Stimulated activated naive CD8-positive, alpha-beta T cell treated with anti-CD3 and anti-CD28 coated beads, Interleukin-15, Interleukin-2, amounts not matched to agents 100 U/mL and 50 U/mL, for 24 hours (primary cell): ENCODE data around the gene TFF2.
A peak's percentile ranks its signal among the peaks of the same experiment; 100 is the strongest.

Source experiments
- ATAC-seq: fragments of 150-1000 bp; cut with Tn5 transposase; one replicate; pipeline ENCODE4 v1.10.0; 2021
- DNase-seq: peaks from one replicate; pipeline ENCODE4 v3.0.0; 2021

TFF2 gene

DNA sequence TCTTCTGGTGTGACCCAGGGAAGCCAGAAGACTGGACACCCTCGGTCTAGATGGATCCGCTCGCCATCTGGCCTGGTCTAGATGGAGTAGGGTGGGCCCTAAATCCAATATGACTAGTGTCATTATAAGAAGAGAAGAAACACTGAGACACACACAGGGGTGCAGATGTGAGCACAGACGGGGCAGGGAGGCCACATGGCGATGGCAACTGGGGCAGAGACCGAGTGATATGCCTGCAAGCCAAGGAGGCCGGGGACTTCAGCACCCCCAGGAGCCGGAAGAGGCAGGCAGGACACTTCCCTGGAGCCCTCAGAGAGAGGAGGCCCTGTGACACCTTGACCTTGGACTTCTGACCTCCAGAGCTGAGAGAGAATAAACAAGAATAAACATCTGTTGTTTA, 30.0 kb downstream of the TFF2 start:
- no peak for ATAC-seq
- DNase-seq = no peak

DNA sequence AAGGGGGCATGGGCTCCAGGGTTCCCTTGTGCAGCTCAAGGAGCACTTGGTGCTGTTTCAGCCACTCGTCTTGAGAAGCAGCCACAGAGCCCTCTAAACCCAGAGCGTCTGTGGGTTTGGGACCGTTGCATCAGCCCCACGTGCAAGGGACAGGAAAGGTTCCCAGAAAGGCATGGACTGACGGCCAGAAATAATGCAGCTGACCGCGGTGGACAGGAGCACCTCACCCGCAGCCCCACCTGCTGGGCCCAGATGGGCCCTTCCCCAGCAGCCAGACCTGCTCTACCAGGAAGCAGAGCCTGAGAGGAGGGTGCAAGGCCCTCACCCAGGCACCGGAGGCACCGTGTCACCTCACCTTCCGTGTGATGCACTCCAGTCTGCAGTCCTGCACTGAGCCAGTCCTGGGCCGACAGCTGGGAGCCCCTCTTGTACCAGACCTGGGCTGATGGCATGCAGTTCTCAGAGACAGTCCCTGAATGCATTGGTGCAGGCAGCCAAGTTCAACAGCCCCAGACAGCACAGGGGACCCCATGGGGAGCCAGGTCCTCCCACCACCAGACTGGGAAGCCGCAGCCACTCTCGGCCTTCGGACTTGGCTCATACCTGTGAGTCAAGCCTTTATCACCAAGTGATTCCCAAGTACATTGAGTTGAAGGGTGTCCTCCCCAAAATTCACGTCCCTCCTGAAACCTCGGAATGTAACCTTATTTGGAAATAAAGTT, 30.8 kb downstream of the TFF2 start:
- no peak for ATAC-seq
- DNase-seq = no peak

DNA sequence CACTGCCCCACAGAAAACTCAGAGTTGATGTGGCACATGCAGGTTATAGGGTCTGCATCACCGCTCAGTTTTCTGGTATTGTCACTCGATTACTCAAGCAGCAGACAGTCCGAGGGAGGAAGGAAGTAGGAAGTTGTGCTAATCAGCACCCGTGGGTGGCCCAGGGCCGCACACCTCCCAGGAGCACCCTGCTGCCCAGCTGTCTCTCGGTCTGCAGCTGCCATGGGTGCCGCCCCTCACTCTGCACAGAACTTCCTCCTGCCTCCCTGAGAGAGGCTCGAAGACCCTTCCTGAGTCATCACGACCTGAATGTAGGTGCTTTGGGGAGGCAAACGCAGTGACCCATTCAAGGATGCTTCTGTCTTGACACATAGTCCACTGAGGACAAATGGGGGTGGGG, 31.4 kb downstream of the TFF2 start:
- DNase-seq = no peak
- ATAC-seq = no peak

DNA sequence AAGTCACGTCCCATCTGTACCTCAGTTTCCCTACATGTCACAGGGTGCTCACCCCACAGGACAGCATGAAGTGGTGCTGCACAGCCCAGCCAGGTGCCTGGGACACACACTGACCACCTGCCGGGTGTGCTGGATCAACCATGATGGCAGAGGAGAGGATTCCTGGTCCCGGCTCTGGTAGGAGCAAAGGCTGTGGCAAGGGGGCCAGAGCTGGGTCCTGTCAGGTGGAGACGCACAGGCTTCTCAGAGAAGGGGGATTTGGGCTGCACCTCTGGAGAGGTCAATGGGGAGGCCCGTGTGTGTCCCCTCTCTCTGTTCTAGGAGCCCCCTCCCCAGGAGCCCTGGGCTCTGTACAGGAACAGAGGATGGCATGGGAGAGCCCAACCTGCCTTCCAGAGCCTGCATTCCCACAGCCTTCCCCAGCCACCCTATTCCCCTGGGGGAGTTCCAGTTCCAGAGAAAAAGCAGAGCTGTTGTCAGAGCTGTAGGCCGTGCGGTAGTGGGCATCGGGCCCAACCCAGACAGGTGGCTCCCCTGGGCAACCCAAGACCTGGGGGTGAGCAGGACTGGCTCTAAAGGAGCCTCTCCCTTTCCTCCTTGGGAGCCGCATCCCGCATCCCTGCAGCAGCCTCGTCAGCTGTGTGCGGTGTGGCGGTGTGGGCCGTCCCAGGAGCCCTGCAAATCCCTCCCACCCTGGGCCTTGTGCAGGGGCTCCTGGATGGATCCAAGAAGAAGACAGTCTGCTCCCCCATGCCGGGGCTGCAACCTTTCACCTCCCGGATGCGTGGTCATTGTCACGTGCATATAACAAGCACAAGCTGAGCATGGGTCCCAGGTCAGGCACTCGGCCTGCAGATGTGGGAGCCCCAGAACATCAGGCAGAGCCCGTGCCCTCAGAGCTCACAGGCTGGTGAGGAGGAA, 32.7 kb downstream of the TFF2 start:
- no peak for DNase-seq
- ATAC-seq = no peak

DNA sequence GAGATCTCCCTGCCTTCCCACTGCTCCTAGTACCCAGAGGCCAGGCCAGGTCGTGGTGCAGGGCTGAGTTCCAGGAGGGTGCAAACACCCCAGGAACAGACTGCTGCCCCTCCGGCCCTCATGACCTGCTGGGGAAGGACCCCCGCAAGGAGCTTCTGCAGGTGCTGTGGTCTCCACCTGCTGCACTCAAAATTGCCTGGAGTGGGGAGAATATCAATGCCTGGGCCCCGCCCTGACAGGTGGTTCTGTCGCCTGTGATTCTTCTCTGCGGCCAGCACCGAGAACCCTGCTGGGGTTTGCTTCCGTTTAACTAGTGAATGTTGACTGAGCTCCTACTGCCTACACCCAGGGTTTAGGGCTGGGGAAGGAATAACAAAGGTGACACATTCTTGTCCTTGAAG, 33.5 kb downstream of the TFF2 start:
- DNase-seq = no peak
- ATAC-seq = no peak

DNA sequence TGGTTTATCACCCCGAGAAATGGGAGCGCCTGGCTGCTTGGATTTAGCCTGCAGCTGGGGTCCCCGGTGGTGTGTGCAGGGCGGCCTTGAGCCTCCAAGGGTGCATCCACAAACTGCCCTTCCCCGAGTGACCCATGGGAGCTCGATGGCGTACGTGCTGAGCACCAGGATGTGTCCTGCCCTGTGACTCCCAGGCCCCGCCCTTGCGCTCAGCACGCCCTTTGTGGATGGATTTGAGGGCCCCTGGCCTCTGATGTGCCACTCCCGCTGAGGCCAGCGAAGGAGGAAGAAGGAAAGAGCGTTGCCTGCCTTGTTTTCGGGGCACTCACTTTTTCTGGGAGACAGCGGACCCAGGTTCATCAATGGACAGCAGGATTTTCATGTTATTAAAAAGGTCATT, 33.9 kb downstream of the TFF2 start:
- DNase-seq (no peak), ATAC-seq (no peak)

DNA sequence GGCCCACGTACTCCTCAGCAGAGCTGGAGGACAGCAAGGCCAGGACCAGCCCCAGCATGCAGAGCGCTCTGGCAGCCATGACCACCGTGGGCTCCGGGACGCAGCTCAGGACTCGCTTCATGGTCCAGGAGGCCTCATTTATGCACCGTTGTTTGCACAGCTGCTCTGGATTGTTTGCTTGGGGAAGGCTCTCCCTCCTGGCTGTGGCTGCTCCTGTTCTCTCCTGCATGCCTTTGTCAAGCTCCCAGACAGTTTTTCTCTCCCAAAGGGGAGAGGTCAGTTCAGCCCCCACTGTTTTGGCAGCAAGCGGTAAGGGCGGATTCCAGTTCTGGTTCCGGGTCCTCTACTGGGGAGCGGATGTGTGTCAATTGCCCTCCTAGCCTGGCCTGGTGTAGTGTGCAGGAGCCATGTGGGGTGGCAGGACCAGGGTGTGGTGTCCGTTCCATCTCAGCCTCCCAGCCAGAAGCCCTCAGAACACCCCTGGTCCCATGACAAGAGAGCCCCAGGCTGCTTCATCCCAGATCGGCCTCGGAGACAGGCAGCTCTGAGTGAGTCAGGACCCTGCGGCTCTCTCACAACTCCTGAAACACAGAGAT, 35.4 kb downstream of the TFF2 start, which contains the start of gene TFF3:
TSS of gene TFF3 (minus strand) at position 114 of the 596 bp plus-strand sequence. CDS start at position 79, 35 bp downstream.
- ATAC-seq = no peak

DNA sequence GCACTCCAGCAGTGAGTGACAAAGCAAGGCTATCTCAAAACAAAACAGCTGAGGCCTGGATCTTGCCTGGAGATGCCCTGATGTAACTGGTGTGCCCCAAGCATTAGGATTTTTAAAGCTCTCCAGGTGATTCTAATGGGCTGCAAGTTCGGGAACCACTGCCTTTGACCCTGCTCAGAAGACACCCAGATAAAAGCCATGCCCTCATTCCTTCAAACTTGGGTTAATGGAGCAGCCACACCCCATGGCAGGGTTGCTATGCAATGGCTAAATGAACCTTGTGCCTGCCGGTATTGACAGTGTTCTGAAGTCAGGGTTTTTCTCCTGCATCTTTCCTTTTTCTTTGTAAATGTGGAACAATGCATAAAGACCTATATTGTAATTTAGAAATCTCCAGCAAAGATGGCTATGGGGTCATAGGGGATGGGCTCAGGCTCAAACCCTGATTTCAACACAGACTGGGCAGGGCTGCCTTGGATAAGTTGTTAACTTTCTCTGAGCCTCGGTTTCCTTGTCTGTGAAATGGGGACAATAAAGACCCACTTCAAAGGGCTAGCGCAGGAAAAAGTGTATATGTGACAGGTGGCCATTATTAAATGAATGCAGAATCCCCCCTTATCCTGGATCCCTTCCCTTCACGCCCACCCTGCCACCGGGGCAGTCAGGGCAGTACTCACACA, 36.0 kb downstream of the TFF2 start:
- no peak for ATAC-seq

More for the DNA sequence above, 35.4 kb downstream of the TFF2 start, which contains the start of gene TFF3:
- no peak for DNase-seq

DNA sequence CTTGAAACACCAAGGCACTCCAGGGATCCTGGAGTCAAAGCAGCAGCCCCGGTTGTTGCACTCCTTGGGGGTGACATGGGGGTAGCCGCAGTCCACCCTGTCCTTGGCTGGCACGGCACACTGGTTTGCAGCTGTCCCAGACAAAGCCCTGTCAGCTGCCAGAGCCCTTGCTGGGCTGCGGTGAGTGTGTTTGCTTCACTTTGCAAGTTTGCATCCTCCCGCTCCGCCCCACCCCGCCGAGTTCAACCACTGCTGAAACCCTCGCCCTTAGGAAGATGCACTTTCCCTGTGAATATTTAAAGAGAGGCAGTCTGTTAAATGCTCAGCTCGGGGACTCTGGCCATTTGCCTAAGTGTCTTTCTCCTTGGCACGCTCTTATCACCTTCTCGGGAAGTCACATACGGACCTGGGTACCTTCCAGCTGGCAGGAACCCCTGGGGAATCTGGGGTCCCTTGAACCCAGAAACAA, 37.3 kb downstream of the TFF2 start:
- ATAC-seq = no peak
- DNase-seq = no peak

More for the DNA sequence above, 36.0 kb downstream of the TFF2 start:
- DNase-seq = no peak

DNA sequence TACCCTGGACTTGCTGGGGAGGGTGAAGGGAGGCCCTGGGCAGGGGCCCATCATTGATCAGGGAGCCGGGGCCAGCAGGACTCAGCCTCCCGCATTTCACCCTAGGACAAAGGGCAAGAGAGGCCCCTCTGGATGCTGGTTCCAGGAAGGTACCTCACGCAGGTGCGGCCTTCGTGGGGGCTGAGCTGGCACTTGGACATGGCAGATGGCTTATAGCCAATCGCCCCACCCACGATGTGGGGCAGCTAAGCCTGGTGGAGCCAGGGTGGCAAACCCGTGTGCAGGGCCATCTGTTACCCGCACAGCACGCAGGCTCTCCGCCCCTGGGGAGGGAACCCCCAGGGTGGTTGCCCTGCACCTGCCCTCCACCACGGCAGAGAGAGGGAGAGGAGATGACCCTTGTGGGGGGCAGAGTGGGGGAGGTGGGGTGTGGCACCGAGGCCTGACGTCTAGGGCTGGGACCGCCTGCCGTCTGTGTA, 38.1 kb downstream of the TFF2 start:
- ATAC-seq (no peak), DNase-seq (no peak)

DNA sequence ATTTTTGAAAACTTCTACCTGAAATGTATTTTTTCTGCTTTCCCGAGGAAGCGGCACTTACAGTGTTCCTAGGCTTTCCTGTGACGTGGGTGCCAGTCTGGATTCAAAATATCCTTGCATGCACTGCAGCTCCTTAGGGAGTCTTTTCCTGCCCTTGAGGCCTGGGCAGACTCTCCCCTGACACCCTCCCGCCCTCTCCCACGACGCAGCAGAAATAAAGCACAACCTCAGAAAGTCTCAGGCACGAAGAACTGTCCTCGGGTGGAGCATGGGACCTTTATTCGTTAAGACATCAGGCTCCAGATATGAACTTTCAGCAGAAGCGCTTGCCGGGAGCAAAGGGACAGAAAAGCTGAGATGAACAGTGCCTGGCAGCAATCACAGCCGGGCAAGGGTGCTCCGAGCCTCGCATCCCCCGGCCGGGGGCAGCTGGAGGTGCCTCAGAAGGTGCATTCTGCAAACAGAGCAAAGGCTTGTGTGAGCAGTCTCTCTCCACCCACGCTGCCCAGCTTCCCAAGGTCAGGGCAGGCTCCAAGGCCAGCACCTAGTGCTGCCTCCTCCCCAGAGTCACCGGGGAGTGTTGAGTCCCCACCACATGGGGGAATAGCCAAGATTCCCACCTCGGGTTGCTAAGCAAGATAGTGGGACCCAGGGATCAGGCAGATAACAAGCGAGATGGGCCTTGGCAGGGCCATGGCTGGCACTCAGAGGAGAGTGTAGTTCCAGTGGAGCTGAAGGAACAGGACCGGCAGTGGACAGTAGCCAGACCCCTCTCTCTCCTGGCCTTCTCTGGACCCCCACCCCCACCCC, 38.8 kb downstream of the TFF2 start:
- DNase-seq (no peak), ATAC-seq (no peak)

DNA sequence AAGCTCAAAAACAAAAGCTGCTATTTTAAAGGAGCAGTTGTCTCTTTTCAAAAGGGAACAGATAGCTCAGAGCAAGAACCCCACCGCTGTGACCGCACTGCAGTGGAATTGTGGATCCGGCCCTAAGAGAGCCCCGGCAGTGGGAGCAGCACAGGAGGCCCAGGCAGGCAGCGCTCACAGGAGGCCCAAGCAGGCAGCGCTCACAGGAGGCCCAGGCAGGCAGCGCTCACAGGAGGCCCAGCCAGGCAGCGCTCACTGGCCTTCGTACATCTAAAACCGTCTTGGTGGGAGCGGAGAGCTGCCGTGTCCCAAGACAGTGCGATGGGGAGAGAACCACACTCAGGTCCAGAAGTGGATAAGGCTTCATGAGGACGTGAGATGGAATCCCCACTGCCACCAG, 39.6 kb downstream of the TFF2 start:
- DNase-seq = no peak
- ATAC-seq = no peak

DNA sequence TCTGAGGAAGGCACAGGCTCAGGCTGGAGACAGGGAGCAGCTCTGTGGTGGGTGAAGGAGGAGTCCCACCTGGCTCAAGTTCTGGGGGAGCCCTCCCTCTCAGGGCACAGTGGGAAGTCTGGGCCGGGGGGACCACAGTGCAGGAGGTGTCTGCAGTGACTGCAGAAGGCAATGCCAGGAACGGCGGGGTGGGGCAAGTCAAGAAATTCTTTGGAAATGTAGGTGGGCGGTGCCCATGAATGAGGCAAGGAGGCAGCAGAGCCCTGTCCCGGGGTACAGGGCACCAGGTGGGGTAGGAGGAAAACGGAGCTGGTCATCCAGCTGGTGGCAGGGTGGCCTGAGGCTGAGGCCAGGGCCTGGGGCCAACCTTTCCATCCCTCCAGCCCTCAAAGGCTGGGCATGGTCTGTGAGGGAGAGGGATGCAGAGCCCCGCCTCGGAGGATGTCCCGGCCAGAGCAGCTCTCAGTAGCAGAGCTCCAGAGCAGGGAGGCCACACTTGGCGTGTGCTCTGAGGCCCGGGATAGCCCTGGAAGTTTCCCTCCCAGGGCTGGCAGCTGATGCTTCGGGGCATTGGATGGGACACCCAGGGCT, 40.3 kb downstream of the TFF2 start:
- DNase-seq (no peak), ATAC-seq (no peak)

DNA sequence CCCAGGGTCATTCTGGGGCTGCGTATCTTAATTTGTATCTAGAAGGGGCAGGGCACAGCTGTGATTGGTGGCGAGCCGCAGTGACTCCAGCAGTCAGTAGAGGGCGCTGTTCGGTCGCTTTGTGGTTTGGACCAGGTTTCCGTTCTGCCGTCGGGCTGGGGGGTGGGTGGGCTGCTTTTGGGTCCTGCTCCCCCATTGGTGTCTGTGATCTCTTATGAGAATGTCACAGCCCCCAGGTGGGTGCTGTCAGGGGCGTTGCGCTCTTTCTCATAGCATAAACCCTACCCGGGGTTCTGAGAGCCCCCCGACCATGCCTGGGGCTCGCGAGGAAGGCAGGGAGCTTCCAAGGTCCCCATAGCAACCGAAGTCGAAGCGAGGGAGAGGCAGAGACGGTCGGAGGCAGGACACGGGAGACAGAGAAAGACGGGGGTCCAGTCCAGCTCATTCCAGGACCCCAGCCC, 41.0 kb downstream of the TFF2 start:
- ATAC-seq (peak; percentile 55), DNase-seq (peak; percentile 80)

DNA sequence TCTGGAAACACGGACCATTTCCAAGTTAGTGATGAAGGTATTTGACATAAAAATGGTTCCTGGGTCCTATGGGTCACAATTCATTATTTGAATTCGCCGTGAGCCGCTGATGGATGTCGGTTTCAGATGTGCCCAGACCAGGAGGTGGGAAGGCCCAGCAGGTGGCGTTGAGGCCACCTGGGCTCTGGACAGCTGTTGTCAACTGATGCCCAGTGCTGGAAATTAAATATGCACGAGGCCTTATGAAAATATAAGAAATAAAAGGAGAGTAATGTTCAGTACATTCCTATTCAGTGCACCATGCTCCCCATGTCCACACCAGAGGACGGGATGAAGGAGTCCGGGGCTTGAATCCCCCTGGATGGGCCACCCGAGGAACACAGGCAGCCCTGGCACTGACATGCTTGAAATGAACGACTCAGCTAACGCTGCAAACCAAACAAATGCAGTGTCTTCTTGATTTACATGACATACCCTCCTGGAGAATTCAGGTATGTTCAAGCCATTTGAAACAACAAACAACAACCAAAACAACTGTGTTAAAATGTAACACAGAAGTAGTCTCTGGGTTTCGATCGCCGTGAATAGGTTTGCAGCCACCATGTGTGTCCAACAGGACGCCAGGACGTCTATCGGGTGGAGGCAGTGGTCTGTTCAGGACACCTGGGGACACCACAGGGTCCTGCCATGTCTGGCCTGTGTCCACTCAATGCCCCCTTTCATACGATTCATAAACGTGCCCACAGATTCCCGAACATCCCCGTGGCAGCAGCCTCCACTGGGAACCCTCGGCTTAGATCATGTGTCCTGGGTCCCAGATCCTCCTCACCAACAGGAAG, 41.7 kb downstream of the TFF2 start:
- ATAC-seq (no peak), DNase-seq (no peak)

DNA sequence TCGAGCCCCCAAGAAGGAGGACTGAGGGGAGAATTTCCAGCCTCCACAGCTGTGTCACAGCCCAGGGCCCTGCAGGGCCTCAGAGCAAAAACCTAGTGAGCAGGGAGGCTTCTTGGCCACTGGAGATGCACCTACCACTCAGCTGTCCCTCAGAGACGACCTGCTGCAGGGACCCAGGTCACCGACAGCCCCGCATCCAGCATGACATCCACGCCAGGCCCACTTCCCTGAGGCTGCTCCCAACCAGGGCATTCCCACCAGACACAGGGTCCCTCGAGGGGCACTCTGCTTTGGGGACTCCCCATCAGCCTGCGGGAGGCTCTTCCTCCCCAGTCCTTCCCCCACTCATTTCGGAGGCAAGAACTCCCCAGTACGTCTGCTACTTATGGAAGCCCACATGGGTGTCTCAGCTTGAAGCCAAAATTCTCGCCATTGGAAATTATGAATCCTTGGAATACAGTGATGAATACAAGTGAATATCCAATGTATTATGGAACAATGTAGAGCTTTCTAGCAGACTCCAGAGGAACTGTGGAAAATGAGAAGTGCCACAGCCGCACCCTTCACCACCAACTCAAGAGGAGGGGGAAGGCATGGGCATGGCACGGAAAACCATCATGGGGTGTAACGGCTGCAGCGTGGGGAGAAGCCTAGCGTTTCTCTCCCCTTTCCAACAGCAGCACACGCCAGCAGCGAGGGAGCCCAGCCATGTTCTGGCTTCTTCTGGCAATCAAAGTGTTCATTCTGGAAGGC, 42.5 kb downstream of the TFF2 start:
- no peak for DNase-seq

DNA sequence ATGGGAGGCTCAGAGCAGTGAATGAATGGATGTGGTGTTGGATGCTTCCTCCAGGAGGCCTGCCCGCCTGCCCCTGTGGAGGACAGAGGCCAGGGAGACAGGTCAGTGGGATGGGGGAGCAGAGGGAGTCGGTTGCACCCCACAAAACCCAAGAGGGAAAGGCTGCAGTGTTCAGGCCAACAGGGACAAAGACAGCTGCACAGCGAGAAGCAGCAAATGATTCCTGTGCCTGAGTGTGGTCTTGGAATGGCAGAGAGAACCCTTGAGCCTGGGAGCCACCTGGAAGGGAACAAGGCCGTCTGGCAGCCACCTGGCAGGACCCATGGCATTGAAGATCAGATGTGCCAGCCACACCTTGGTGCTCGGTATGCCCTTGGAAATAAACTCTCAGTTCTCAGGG, 43.7 kb downstream of the TFF2 start:
- no peak for DNase-seq
- no peak for ATAC-seq

More for the DNA sequence above, 42.5 kb downstream of the TFF2 start:
- ATAC-seq = no peak

DNA sequence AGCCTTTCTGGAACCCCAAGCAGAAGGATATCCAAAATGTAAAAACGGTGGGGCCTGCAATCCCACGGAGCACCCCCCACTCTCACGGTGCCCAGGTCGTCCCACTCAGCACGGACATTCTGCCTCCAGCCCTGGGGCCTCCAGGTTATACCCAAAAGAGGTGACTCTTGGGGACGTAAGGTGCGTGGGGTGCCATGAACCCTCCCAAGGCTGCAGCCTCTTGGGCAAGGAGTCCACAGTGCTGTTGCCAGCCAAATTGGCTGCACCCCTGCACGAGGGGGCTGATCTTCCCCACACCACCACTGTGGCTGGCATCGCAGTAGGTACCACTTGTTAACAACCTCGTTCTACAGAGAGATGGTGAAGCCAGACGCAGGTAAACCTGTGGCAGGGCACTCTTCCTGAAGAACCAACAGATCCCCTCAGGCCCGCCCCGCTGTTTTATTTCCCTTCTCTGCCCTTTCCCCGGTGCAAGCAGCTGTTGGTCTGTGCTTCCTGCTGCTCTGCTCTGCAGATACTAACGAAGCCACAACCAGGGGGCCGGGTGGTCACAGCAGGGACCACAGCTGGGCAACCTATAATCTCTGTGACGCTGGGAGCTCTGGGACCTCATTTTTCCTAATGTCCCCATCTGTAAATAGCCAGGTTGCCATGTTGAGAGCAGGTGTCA, 44.3 kb downstream of the TFF2 start:
- DNase-seq (no peak), ATAC-seq (no peak)
